Erythroblast (primary cell): Measurements from ENCODE around the gene FIBCD1.

Experiments
- GATA1 ChIP-seq: IDR thresholded peaks from 2 replicates; pipeline ENCODE4 v1.6.1; 2011; ENCODE audit warnings: low read depth, mild to moderate bottlenecking, control low read depth, low read length, moderate library complexity
- POLR2A ChIP-seq: IDR thresholded peaks from 2 replicates; pipeline ENCODE4 v1.6.1; 2011; ENCODE audit warnings: mild to moderate bottlenecking, low read length

GRCh38 chr9:130905125-130905901 lies 33.7 kb downstream of the FIBCD1 start:
- TF ChIP-seq POLR2A (no peak), GATA1 (no peak)
